Suprapubic skin (tissue), 3 donors: Measurements from ENCODE around the gene EFCAB8.

Experiments used
- CTCF ChIP-seq, 2 donors: fragments of 200-600 bp in 1 of 2; fragments of 450-650 bp in 1 of 2; sonication (generic) in 1 of 2; IDR thresholded peaks; one replicate each; pipeline ENCODE4 v1.5.1; 2016 to 2019; ENCODE audit warnings: antibody characterized with exemption in 2 of 2, mild to moderate bottlenecking in 1 of 2, moderate library complexity in 1 of 2
- EP300 ChIP-seq: sonication (generic); formaldehyde crosslinking; IDR thresholded peaks from one replicate; pipeline ENCODE4 v1.6.1; 2017; ENCODE audit warnings: antibody characterized with exemption

GRCh38 chr20:32828029-32828680 is 30.6 kb upstream of the EFCAB8 start:
- TF ChIP-seq EP300: no peak
- TF ChIP-seq CTCF (IDR thresholded peaks at IDR 0.05): no peak
